GM21576 (cell line): Measurements from ENCODE around the gene SMU1.
"Not testable (repeated sequence)": the region's sequence is repeated elsewhere in the genome, so short reads cannot be mapped to it uniquely, and the experiment has no call there.

Experiments used
- ATAC-seq: cut with Tn5 transposase; IDR thresholded peaks from one replicate; pipeline ENCODE4 v1.9.1; 2021; ENCODE audit warnings: mild to moderate bottlenecking, moderate library complexity; ENCODE audit not compliant: unreplicated experiment

The SMU1 gene

DNA sequence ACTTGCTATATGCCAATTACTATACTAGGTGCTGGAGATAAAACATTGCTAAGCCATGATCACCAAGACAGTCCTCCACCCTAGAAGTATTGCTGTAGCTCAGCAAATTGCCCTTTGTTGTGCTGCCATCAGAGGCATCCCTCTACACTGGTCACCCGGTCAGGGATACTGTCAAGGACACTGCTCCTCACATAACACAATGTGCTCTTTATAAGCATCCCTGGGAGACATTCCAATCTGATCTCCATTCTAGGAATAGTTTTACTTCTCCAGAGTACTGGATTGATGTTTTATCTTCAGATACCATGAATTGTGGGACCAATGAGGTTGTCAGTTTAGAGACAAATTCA lies 61.8 kb downstream of the SMU1 start:
- ATAC-seq: no peak

- ATAC-seq: no peak
Measured at GRCh38 chr9:33013962-33014664, 62.4 kb downstream of the SMU1 start.

DNA sequence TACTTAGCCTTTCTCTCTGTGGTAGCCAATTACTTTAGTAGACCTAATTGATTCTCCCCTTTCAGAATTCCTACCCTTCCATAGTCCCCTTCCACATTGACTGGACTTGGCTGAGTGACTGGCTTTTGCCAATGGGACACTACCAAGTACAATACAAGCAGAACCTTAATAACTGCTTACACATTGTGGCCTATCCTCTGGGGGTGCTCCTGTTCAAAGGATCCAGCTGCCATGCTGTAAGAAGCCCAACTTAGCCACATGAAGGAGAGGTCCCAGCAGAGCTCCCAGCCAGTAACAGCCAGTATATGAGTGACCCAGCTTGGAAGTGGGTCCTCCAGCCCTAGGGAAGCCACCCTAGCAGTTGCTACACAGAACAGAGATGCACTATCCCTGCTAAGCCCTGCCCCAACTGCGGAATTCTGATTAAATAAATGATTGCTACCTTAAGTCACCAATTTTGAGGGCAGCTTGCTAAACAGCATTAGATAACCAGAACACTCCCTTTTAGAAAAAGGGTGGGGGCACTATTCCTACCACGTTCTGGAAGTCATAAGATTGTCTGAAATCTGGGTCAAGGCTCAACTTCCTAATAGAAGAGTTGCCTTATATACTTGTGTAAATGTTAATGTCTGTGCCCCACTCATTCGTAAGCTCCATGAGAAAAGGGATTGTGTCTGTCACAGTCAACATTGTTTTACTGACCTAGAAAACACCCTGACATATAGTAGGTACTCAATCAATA lies 64.0 kb downstream of the SMU1 start:
- ATAC-seq: no peak

GRCh38 chr9:33011831-33012230 lies 64.6 kb downstream of the SMU1 start:
- no peak for ATAC-seq

DNA sequence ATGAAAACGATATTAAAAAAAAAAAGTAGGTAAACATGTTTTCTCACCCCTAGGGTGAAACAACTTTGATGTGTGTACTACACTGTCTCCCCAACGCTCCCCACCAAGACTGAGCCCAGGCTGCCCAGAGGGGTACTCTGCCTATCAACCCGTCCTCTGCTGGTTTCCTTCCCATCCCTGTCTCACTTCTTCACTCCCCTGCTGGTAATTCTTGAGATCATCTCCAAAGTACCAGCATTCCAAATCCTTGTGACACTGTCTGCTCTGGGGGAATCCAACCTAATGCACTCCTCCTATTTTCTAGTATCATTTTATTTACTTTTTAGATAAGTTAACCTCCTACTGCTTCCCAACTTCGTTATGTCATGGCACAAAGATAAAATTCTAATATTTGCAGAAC lies 68.7 kb downstream of the SMU1 start:
- no peak for ATAC-seq

DNA sequence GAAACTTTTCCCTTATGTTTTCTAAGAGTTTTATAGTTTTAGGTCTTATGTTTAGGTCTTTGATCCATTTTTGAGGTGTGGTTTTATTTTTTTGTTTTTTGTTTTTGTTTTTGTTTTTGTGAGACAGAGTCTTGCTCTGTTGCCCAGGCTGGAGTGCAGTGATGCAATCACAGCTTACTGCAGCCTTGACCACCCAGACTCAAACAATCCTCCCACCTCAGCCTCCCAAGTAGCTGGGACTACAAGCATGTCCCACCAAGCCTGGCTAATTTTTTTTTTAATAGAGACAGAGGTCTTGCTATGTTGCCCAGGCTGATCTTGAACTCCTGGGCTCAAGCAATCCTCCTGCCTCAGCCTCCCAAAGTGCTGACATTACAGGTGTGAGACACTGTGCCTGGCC lies 71.1 kb downstream of the SMU1 start:
- ATAC-seq: not testable (repeated sequence)

DNA sequence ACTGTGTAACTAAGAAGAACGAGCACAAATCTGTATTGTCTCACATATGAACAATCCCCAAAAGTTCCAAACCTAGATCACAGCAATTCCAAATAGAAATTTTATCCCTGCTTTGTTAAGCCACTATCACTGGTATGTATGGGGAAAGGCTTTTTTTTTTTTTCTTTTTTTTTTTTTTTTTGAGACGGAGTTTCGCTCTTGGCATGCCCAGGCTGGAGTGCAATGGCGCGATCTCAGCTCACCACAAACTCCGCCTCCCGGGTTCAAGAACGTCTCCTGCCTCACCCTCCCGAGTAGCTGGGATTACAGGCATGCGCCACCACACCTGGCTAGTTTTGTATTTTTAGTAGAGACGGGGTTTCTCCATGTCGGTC lies 75.8 kb downstream of the SMU1 start:
- not testable (repeated sequence) for ATAC-seq

GRCh38 chr9:32992595-32993238 lies 83.8 kb downstream of the SMU1 start:
- no peak for ATAC-seq

DNA sequence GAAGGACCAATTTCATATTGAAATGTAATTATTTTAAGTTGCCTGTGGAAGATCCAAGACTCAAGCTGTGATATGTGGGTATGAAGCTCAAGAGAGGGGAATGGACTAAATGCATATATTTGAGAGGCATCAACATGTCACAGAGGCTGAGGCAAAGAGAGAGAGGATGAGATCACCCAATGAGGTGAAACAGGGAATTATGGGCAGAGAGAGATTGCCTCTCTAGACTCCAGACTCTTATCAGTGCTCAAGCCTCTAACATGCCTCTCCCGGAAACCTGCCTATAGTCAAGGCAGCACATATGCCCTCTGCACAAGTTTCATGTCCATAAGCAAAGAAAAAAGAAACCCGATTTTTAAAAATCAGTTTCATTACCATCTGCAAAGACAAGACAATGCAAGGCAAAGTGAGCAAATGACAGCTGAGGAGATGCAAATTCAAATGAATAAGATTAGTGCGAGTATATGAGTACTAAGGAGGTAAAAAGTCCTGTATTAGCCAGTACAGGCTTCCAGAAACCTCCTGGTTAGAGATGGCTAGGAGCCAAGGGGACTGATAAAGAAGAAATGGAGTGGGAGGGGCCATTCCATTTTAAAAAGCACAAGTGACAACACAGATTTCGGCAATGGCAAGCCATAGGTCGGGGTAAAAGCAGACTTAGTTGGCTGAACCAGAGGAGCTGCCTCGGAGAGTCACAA lies 84.4 kb downstream of the SMU1 start:
- no peak for ATAC-seq
